ENCODE measurements around the gene FAF2.
"Not testable (repeated sequence)": the region's sequence is repeated elsewhere in the genome, so short reads cannot be mapped to it uniquely, and the experiment has no call there.

FAF2 gene

DNA sequence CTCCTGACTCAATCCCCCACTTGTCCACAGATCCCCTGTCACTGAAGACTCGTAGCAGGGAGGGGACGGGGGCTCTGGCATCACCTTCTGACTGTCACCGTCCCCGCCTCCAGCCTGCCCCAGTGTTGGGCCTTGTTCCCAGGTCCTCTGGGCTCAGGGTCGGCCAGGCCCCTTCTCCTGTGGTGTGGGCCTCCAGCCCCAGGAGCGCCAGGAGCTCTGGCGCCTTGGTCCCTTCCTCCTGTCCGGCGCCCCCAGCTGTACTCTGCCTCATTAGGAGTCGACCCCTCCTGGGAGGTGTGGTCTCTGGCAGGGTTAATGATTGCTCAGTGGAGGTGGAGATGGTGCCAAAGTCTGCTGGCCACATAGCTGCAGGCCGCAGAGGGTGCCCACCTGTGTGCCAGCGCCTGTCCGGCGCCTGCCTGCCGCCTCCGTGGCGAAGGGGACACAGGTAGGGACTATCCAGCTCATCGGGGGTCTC lies 100.8 kb downstream of the FAF2 start, which contains the start of gene CDHR2:
TSS of gene CDHR2 (plus strand) at position 376 of the 478 bp plus-strand sequence. CDS start 16,011 bp downstream, outside the sequence.
- TF ChIP-seq, protein P1, sequence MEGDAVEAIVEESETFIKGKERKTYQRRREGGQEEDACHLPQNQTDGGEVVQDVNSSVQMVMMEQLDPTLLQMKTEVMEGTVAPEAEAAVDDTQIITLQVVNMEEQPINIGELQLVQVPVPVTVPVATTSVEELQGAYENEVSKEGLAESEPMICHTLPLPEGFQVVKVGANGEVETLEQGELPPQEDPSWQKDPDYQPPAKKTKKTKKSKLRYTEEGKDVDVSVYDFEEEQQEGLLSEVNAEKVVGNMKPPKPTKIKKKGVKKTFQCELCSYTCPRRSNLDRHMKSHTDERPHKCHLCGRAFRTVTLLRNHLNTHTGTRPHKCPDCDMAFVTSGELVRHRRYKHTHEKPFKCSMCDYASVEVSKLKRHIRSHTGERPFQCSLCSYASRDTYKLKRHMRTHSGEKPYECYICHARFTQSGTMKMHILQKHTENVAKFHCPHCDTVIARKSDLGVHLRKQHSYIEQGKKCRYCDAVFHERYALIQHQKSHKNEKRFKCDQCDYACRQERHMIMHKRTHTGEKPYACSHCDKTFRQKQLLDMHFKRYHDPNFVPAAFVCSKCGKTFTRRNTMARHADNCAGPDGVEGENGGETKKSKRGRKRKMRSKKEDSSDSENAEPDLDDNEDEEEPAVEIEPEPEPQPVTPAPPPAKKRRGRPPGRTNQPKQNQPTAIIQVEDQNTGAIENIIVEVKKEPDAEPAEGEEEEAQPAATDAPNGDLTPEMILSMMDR (IDR thresholded peaks at IDR 0.05; ENCODE audit: borderline replicate concordance, insufficient read depth, low read depth, low read length) = no peak
- no peak within 1 kb of the TSS for H3K4me3 ChIP-seq (ENCODE audit: low read depth, low read length)

DNA sequence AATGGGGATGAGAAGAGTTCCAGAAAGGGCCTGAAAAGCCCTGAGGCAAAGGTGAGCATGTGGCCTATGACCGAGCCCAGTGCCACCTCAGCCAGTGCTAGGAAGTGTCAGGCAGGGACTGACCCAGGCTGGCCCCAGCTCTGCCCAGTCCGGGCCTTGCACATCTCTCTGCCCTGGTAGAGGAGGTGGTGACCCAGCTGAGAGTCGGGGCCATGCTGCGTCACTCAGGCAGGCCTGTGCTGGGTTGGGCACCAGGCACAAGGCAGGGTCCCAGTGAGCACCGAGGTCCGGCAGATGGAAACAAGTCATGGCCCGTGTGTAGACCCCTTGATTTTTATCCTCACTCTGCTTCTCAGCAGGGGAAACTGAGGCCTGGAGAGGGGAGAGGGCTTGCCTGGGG lies 101.7 kb downstream of the FAF2 start:
- TF ChIP-seq, protein P1 (IDR thresholded peaks at IDR 0.05; ENCODE audit: borderline replicate concordance, insufficient read depth, low read depth, low read length) = no peak
- H3K4me3 ChIP-seq (ENCODE audit: low read depth, low read length) = no peak overlapping the region

DNA sequence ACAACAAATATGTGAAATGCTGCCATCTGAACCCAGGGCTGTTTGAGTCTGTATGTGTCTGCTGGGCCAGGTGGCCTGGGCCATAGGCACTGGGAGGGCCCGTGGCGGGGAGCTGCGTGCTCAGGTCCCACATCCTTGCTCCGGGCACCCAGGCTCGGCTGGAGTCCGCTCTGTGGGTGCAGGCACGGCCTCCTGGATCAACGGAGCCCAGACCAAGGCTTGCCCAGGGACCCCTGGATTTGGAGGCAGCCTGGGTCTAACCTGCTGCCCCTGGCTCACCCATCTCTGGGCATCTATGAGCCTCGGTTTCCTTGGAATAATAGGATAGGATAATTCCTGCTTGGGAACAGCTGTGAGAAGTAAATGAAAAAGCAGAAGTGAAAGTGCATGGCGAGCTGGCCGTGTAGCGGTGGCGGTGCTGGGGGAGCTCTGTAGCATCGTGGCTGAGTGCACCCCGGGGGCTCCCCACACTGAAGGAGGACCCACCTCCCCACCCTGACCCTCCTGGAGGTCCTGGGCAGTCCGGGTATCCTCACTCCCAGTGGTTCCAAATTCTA lies 102.2 kb downstream of the FAF2 start:
- TF ChIP-seq, protein P1 (IDR thresholded peaks at IDR 0.05; ENCODE audit: borderline replicate concordance, insufficient read depth, low read depth, low read length) = no peak
- H3K4me3 ChIP-seq (ENCODE audit: low read depth, low read length) = no peak overlapping the region

DNA sequence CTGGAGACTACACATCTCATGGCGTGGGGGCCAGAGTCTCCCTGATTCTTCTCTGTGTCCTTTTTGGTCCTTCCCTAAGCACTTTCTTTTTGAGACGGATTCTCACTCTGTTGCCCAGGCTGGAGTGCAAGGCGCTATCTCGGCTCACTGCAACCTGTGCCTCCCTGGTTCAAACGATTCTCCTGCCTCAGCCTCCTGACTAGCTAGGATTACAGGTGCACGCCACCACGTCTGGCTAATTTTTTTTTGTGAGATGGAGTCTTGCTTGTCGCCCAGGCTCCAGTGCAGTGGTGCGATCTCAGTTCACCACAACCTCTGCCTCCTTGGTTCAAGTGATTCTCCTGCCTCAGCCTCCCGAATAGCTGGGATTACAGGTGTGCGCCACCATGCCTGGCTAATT lies 102.8 kb downstream of the FAF2 start:
- not testable (repeated sequence) for H3K4me3 ChIP-seq (ENCODE audit: low read depth, low read length)

DNA sequence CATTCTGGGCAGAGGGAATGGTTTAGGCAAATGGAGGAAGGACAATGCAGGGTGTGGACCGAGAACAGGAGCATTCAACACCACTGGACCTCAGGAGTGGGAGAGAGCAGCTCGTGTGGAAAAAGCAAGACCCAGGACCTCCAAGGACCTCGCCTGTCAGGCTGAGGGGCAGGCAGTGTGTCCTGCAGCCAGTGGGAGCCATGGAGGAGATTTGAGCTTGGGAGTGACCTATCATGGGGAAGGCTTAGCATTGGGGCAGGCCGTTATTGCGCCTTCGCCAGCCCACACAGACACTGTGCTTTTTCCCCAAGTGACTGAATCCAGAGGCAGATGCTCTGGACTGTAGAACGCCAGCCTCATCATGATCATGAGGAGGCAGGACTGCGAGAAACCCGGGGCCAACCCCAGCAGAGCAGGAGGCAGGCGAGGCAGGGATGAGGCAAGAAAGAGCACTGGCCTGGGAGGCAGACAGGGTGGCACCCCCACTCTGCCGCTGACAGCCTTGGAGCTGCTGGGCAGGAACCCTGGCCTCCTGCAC lies 104.2 kb downstream of the FAF2 start:
- TF ChIP-seq, protein P1 (IDR thresholded peaks at IDR 0.05; ENCODE audit: borderline replicate concordance, insufficient read depth, low read depth, low read length) = no peak
- H3K4me3 ChIP-seq (ENCODE audit: low read depth, low read length) = no peak overlapping the region

DNA sequence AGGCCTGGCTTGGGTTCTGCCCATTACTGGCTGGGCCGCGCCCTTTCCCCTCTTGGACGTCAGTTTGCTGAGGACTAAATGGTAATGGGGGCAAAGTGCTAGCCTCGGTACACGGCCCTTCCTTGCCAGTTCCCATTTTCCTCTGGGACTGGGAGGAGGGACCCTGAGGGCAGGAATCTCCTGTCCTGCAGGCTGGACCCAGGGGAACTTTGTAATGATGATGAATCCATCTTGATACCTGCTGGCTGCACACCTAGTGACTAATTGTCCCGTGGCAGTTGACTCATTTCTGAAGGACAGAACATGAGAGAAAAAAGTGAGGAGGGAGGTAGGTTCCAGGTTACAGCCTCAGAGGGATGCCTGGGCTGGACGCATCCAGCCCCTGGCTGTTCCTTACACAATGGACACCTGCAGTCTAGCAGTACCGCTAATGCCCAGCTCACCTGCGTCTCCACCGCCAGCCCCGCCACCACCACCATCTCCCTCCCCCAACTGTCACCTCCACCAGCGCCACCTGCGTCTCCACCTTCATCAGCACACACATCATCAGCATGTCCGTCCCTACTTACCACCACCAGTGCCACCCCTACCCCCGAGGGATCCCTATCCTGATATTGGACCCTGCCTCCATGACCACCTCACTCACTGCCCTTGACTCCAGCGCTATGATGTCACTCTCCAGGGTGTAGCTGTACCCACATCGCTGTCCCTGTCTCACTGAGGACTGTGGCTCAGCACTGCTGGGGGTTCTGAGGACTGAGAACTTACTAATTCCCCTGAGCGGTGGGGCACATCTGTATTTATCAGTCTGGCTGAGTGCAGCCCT lies 105.3 kb downstream of the FAF2 start:
- TF ChIP-seq, protein P1 (IDR thresholded peaks at IDR 0.05; ENCODE audit: borderline replicate concordance, insufficient read depth, low read depth, low read length) = no peak
- H3K4me3 ChIP-seq (ENCODE audit: low read depth, low read length) = no peak overlapping the region

DNA sequence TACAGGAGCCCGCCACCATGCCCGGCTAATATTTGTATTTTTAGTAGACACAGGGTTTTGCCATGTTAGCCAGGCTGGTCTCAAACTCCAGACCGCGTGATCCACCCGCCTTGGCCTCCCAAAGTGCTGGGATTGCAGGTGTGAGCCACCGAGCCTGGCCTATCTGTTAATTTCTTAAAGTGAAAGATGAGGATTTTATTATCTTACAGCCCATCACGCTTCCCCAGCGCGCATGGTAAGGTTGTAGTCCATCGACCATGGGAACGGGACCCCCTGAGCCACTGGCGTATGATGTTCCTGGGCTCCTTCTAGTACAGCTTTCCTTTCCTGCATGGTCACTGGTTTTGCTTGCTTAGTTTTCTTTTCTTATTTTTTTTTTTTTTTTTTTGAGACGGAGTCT lies 109.7 kb downstream of the FAF2 start:
- H3K4me3 ChIP-seq (ENCODE audit: low read depth, low read length) = no peak overlapping the region
- TF ChIP-seq, protein P1 (IDR thresholded peaks at IDR 0.05; ENCODE audit: borderline replicate concordance, insufficient read depth, low read depth, low read length) = no peak
